Tongue (tissue), 2 donors: Measurements from ENCODE around the gene KAZN. TPM values are rescaled to one million over a fixed set of nuclear protein-coding genes. Genes with fewer than 3 reads are reported as not detected.
A peak's percentile ranks its signal among the peaks of the same experiment; 100 is the strongest.
"Not testable (repeated sequence)": the region's sequence is repeated elsewhere in the genome, so short reads cannot be mapped to it uniquely, and the experiment has no call there.

Experiments used
- DNase-seq: peaks from one replicate; pipeline ENCODE4 v3.0.0-alpha.2; 2015
- total RNA-seq: library from RNA; depleted of rRNA; stranded (reverse); fragments of >200 nt; gene quantifications from one replicate; pipeline ENCODE4 v1.2.3, GENCODE V29; 2014

KAZN gene
- total RNA-seq = 12.3 TPM

DNA sequence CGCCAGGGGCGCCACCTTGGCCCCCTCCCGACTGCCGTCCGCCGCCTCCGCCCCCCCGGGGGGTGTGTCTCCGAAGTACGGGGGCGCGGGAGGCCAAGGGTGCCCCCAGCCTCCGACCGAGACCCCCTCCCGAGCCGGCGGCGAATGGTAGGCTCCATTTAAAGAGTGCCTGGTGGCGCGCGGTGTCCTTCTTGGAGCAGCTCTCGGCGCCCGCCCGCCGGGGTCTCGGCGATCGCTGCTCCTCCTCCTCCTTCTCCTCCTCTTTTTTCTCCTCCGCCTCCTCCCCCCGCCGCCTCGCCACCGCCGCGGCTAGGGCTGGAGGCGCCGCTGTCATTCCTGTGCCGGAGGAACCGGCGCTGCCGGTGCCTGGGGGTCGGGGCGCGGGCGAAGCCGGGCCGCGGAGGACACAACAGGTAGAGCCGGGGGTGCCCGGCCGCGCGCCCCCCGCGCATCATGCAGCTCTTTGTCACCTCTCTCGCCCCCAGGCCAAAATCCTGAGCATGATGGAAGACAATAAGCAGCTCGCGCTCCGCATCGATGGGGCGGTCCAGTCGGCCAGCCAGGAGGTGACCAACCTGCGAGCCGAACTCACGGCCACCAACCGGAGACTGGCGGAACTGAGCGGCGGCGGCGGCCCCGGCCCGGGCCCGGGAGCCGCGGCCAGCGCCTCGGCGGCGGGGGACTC lies at the start of gene KAZN:
Gene KAZN, plus strand, starts transcription at position 188 of the 685 bp plus-strand sequence.
- peak; percentile 76 for DNase-seq

- DNase-seq = no peak
Measured at GRCh38 chr1:14549897-14550620, 48.4 kb upstream of the KAZN start.

DNA sequence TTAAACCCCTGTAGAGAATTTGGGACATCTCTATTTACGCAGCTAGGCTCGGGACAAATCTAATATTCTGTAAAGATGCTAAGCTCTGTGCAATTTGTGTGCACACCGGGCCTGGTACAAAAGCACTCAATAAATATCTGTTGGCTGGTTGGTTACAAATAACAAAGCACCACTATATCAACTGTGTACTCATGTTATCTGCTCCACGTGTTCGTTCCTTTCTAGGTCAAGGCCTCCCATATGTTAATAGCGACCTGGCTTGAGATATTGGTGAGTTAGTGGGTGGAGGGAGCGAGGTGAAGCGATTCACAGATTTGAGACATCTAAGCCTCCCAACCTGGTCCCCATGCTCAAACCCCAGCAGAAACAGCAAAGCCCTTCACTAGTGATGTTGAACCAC lies 47.1 kb upstream of the KAZN start:
- DNase-seq = no peak

GRCh38 chr1:14552246-14552965 lies 46.1 kb upstream of the KAZN start:
- peak; percentile 35 for DNase-seq

DNA sequence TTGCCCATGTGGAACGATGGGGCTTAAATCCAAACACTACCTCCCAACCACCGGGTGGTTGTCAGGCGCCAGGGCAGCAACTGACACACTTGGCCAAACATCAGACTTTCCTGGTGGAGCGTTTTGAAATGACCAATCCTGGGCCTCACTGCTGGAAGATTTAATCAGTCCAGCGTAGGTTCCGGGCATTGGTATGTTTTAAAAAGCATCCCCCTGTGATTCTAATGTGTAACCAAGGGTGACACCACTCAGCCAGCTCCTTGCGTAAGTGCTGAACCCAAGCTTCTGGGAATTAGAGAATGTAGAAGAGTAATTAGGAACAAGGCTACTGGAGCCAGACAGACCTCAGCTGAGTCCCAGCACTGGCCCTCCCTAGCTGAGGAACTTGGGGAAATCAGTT lies 44.8 kb upstream of the KAZN start:
- DNase-seq = no peak

GRCh38 chr1:14555091-14555490 lies 43.4 kb upstream of the KAZN start:
- DNase-seq = no peak

GRCh38 chr1:14561014-14561693 lies 37.3 kb upstream of the KAZN start:
- no peak for DNase-seq

- DNase-seq = no peak
Measured at GRCh38 chr1:14565090-14565489, 33.4 kb upstream of the KAZN start.

- no peak for DNase-seq
Measured at GRCh38 chr1:14567056-14567455, 31.4 kb upstream of the KAZN start.

GRCh38 chr1:14567903-14568302 lies 30.6 kb upstream of the KAZN start:
- DNase-seq = no peak

GRCh38 chr1:14568716-14569355 lies 29.6 kb upstream of the KAZN start:
- DNase-seq = no peak

- no peak for DNase-seq
Measured at GRCh38 chr1:14570514-14570913, 28.0 kb upstream of the KAZN start.

DNA sequence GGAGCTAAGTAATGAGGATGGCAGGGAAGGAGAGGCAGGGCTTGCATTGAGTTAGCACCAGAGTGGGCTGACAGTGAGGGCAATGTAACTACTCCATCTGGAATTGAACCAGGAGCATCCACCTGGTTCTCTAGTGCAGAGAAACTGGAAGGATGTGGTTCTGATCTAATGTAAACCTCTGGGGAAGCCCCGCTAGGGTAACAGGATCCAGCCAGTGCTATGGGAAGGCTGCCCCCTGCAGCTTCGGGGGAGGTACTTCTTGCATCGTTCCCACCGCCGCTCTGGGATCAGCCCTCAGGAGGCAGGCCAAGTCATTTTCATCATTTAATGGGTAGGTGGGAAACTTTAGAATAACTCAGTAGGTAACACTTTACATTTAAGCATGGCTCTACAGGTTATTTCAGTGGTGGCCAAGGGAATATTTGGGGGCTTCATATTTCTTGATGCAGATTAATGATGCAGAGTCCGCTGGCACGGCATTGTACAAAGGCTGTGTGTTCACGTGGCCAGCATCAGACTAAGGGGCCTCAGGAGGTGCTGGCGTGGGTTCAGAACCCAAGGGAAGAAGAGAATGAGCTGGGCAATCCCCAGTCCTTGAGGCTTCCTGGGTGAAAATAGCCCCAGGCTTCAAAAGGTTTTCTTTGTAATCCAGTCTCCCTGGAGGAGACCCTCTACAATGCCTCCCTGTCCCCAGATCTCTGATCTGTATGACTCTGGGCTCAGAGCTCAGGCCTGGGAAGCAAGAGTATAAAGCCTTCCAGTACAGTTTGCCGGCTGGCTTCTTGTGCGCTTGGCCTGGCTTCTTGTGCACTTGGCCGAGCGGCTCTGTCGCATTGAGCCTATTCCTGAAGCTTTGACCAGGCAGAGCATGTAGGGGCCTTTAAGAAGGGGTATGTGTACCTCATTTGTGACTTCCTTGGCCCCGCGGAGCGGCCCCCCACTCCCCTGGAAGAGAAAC lies 26.4 kb upstream of the KAZN start:
- no peak for DNase-seq

DNA sequence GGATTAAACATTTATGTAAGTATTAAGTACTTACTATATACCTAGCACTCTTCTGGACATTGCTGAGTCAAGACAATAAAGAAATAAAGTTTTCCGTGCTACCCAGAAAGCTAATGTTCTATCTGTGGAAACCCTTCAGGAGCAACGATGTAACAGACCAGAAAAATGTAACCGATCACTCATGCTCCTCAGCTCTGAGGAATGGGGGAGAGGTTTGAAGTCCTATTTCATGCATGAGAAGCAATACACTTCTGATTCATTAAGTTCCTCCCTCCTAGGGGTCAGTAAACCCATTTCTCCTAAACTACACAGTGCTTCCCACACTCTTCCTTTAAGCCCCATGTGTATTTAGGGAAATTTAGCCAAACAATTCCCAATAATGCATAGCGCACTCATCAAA lies 25.6 kb upstream of the KAZN start:
- DNase-seq = no peak

- DNase-seq = no peak
Measured at GRCh38 chr1:14576155-14576554, 22.3 kb upstream of the KAZN start.

DNA sequence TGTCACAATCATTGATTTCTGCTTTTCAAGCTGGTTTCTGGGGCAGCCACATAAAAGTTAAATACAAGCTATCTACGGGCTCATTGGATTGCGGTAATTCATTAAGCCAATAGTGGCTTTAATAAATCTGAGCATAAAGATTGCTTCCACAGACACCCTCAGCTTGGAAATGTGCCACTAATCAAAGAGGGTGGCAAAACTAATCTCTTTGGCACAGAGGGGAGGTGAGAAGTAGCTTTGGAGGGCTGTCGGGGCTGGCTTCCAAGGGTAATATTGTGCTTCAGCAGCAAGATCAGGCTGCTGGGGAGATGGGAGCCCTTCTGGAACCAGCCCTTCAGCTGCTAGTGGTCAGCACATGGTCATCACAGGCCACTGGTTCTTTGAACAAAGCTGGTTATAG lies 21.2 kb upstream of the KAZN start:
- DNase-seq = no peak

DNA sequence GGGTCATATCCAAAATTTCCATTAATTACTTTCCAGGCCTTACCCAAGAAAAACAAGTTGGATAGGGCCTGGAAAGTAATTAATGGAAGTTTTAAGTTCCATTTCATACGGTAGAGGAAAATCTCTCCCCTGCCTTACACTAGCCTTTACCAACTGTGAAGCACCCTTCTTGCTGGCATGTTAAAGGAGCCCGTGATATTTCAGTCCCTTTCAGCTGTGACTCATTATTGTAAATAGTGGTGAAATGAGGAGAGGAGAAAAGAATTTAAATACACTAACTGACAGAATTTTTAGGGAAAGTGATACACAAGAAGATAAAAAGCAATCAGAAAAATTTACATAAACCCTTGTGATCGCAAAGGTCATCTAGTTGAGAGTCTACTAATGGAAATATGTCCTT lies 20.3 kb upstream of the KAZN start:
- no peak for DNase-seq

GRCh38 chr1:14580295-14580694 lies 18.2 kb upstream of the KAZN start:
- not testable (repeated sequence) for DNase-seq

DNA sequence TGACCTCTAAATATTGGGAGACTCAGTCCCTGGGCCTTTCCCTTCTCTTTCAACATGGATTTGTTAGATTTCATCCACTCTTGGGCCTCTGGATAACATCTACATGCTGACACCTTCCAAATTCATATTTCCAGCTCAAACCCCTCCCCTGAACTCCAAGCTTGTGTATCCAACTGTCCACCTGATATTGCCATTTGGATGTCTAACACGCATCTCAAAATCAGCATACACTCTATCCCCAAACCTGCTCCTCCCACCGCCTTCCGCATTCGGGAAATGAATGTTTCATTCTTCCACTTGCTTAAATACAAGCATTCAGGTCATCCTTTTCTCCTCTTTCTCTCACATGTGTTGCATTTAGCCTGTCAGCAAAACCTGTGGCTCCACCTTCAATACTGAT lies 17.5 kb upstream of the KAZN start:
- DNase-seq = no peak

DNA sequence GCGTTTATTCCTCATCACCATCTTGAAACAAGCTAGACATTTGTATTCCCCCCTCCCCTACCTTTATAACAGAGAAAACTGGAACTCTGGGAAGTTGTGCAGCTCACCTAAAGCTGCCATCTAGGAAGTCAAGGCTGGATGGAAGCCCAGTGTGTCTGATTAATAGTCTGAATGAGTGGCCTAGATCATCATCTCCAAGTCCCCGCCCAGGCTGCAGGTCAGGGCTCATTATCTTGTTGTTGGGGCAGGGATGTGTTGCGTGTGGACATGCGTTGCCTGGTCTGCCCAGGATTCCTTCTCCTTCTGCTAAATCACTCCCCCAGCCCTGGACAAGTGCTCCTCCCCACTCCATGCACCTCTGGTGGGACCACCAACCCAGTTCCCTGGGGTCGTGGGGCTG lies 14.7 kb upstream of the KAZN start:
- DNase-seq = no peak

DNA sequence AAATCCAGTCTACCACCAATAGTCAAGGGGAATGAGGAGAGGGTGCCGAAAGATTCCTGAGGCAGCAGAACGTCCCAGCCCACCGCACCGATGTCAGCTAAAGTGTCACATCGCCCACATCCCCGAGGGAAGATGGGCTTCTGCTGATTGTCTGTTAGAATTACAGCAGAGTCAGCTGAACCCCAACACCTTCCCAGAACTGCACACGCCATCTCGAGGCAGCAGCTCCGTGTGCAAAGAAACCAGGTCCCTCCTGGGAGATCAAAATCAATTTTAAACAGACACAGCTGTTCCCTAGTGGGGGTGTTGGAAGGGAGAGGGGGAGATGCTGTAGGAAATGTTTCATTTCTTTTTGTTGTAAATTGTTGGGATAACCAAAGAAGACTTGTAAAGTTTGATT lies 12.8 kb upstream of the KAZN start:
- DNase-seq = no peak
